Rectal smooth muscle tissue (tissue), 1 donor: ENCODE data around the gene TTC28.

ENCODE experiments used
- H3K27ac ChIP-seq: one replicate; pipeline ENCODE4 v1.7.0; 2013; ENCODE audit warnings: low read depth, low read length, inconsistent platforms
- H3K27me3 ChIP-seq: one replicate; pipeline ENCODE4 v1.7.0; 2013; ENCODE audit warnings: low read length; ENCODE audit not compliant: control insufficient read depth, insufficient read depth
- H3K36me3 ChIP-seq: one replicate; pipeline ENCODE4 v1.7.0; 2013; ENCODE audit warnings: low read length; ENCODE audit not compliant: control insufficient read depth, insufficient read depth
- H3K4me1 ChIP-seq: one replicate; pipeline ENCODE4 v1.7.0; 2013; ENCODE audit warnings: low read length; ENCODE audit not compliant: control insufficient read depth, insufficient read depth
- H3K4me3 ChIP-seq: one replicate; pipeline ENCODE4 v1.7.0; 2013; ENCODE audit warnings: low read length
- H3K9ac ChIP-seq: one replicate; pipeline ENCODE4 v1.7.0; 2013; ENCODE audit warnings: low read length

Gene TTC28

GRCh38 chr22:28000361-28000760 lies 679.3 kb downstream of the TTC28 start:
- Histone ChIP-seq H3K27ac (no peak overlapping the region), H3K9ac (no peak overlapping the region), H3K27me3 (no peaks in the 10 kb centered on the region), H3K4me1 (no peaks in the 10 kb centered on the region), H3K36me3 (peaks cover 2% of the 10 kb centered on the region), H3K4me3 (no peak overlapping the region)

- no peaks in the 10 kb centered on the region for H3K27me3 ChIP-seq
- no peak overlapping the region for H3K27ac ChIP-seq
- H3K36me3 ChIP-seq = peaks cover 2% of the 10 kb centered on the region
- no peaks in the 10 kb centered on the region for H3K4me1 ChIP-seq
- H3K9ac ChIP-seq = no peak overlapping the region
- H3K4me3 ChIP-seq = no peak overlapping the region
Measured at GRCh38 chr22:27999876-28000275, 679.8 kb downstream of the TTC28 start.

GRCh38 chr22:27998511-27999410 lies 680.9 kb downstream of the TTC28 start:
- Histone ChIP-seq H3K4me3 (no peak overlapping the region), H3K4me1 (no peaks in the 10 kb centered on the region), H3K36me3 (peaks cover 2% of the 10 kb centered on the region), H3K27ac (no peak overlapping the region), H3K27me3 (no peaks in the 10 kb centered on the region), H3K9ac (no peak overlapping the region)

- peaks cover 2% of the 10 kb centered on the region for H3K36me3 ChIP-seq
- no peaks in the 10 kb centered on the region for H3K4me1 ChIP-seq
- H3K27me3 ChIP-seq = no peaks in the 10 kb centered on the region
Measured at GRCh38 chr22:27997538-27997937, 682.1 kb downstream of the TTC28 start.

GRCh38 chr22:27996981-27997380 lies 682.7 kb downstream of the TTC28 start:
- Histone ChIP-seq H3K27ac (no peak overlapping the region), H3K27me3 (no peaks in the 10 kb centered on the region), H3K4me1 (no peaks in the 10 kb centered on the region), H3K9ac (no peak overlapping the region), H3K36me3 (peaks cover 2% of the 10 kb centered on the region), H3K4me3 (no peak overlapping the region)

More at GRCh38 chr22:27997538-27997937, 682.1 kb downstream of the TTC28 start:
- Histone ChIP-seq H3K4me3 (no peak overlapping the region), H3K9ac (no peak overlapping the region), H3K27ac (no peak overlapping the region)

GRCh38 chr22:27996529-27996925 lies 683.1 kb downstream of the TTC28 start:
- no peak overlapping the region for H3K9ac ChIP-seq
- no peak overlapping the region for H3K4me3 ChIP-seq
- no peaks in the 10 kb centered on the region for H3K27me3 ChIP-seq
- peaks cover 2% of the 10 kb centered on the region for H3K36me3 ChIP-seq
- H3K27ac ChIP-seq = no peak overlapping the region
- no peaks in the 10 kb centered on the region for H3K4me1 ChIP-seq

- no peak overlapping the region for H3K4me3 ChIP-seq
- no peak overlapping the region for H3K9ac ChIP-seq
- no peak overlapping the region for H3K27ac ChIP-seq
- peaks cover 2% of the 10 kb centered on the region for H3K36me3 ChIP-seq
- no peaks in the 10 kb centered on the region for H3K4me1 ChIP-seq
- no peaks in the 10 kb centered on the region for H3K27me3 ChIP-seq
Measured at GRCh38 chr22:27995801-27996528, 683.7 kb downstream of the TTC28 start.

GRCh38 chr22:27994481-27995331 lies 684.9 kb downstream of the TTC28 start:
- no peaks in the 10 kb centered on the region for H3K4me1 ChIP-seq
- no peaks in the 10 kb centered on the region for H3K27me3 ChIP-seq
- no peak overlapping the region for H3K27ac ChIP-seq
- H3K4me3 ChIP-seq = no peak overlapping the region
- peaks cover 2% of the 10 kb centered on the region for H3K36me3 ChIP-seq
- H3K9ac ChIP-seq = no peak overlapping the region

GRCh38 chr22:27993774-27994350 lies 685.8 kb downstream of the TTC28 start:
- Histone ChIP-seq H3K36me3 (peaks cover 2% of the 10 kb centered on the region), H3K9ac (no peak overlapping the region)

GRCh38 chr22:27993201-27993635 lies 686.4 kb downstream of the TTC28 start:
- H3K27ac ChIP-seq = no peak overlapping the region
- H3K9ac ChIP-seq = no peak overlapping the region

More at GRCh38 chr22:27993774-27994350, 685.8 kb downstream of the TTC28 start:
- no peaks in the 10 kb centered on the region for H3K4me1 ChIP-seq
- no peaks in the 10 kb centered on the region for H3K27me3 ChIP-seq
- H3K27ac ChIP-seq = no peak overlapping the region
- H3K4me3 ChIP-seq = no peak overlapping the region

GRCh38 chr22:27992294-27993165 lies 687.1 kb downstream of the TTC28 start:
- H3K27ac ChIP-seq = no peak overlapping the region
- H3K4me1 ChIP-seq = no peaks in the 10 kb centered on the region
- no peaks in the 10 kb centered on the region for H3K27me3 ChIP-seq
- no peak overlapping the region for H3K4me3 ChIP-seq
- no peaks in the 10 kb centered on the region for H3K36me3 ChIP-seq
- no peak overlapping the region for H3K9ac ChIP-seq

More at GRCh38 chr22:27993201-27993635, 686.4 kb downstream of the TTC28 start:
- Histone ChIP-seq H3K27me3 (no peaks in the 10 kb centered on the region), H3K4me3 (no peak overlapping the region), H3K4me1 (no peaks in the 10 kb centered on the region), H3K36me3 (peaks cover 2% of the 10 kb centered on the region)
